ENCODE results near the gene GALNT4.

The GALNT4 gene

GRCh38 chr12:89547101-89547500, 22.5 kb upstream of the GALNT4 start:
- H3K14ac ChIP-seq (ENCODE audit: low read length) = no peak overlapping the region
- no peak overlapping the region for H4K8ac ChIP-seq (ENCODE audit: low read depth, low read length)

GRCh38 chr12:89546151-89546550, 21.6 kb upstream of the GALNT4 start:
- H2AK5ac ChIP-seq (ENCODE audit: low read depth, low read length) = no peak overlapping the region
- DNase-seq (ENCODE audit: low spot score) = no peak
- H3K14ac ChIP-seq (ENCODE audit: low read length) = no peak overlapping the region
- no peaks in the 10 kb centered on the region for H3K9me3 ChIP-seq (replicated peaks in 1 of 2; ENCODE audit: control insufficient read depth in 2 of 2, insufficient read depth in 1 of 2, low read depth in 1 of 2, low read length in 2 of 2)
- H2AFZ ChIP-seq (ENCODE audit: low read length) = no peak overlapping the region
- no peak overlapping the region for H4K91ac ChIP-seq (ENCODE audit: low read depth, low read length, poor library complexity)
- no peaks in the 10 kb centered on the region for H3K27me3 ChIP-seq (ENCODE audit: control insufficient read depth in 3 of 3, insufficient read depth in 3 of 3, low read depth in 1 of 3, low read length in 3 of 3)
- no peak overlapping the region for H3K4me2 ChIP-seq (ENCODE audit: insufficient read depth, low read length, poor library complexity, severe bottlenecking)
- peaks cover 4 to 8% of the 10 kb centered on the region in 2 donors for H3K4me1 ChIP-seq (ENCODE audit: control insufficient read depth in 2 of 2, insufficient read depth in 1 of 2, low read depth in 1 of 2, low read length in 2 of 2)
- H2BK120ac ChIP-seq (ENCODE audit: low read depth, low read length) = no peak overlapping the region
- no peak overlapping the region for H3K18ac ChIP-seq (ENCODE audit: low read length)
- H2BK15ac ChIP-seq (ENCODE audit: low read length) = no peak overlapping the region
- H3K4me3 ChIP-seq (ENCODE audit: low read length in 2 of 2) = no peak overlapping the region
- no CpG with 5 or more reads among the region's 4 CpGs for WGBS, 2 donors (ENCODE audit: extremely low coverage in 2 of 2, insufficient read length in 2 of 2, insufficient replicate concordance in 1 of 2)
- H4K8ac ChIP-seq (ENCODE audit: low read depth, low read length) = no peak overlapping the region
- H3K23ac ChIP-seq (ENCODE audit: low read depth, low read length, poor library complexity) = no peak overlapping the region
- no peak overlapping the region for H3K27ac ChIP-seq (replicated peaks; ENCODE audit: low read length)
- H3K9ac ChIP-seq (ENCODE audit: low read depth, low read length, poor library complexity) = no peak overlapping the region
- no peaks in the 10 kb centered on the region for H3K79me1 ChIP-seq (ENCODE audit: low read depth, low read length)
- H3K4ac ChIP-seq (ENCODE audit: low read length) = no peak overlapping the region
- no peak overlapping the region for H2BK5ac ChIP-seq (ENCODE audit: low read length)
- H3K36me3 ChIP-seq (replicated peaks in 1 of 2; ENCODE audit: control insufficient read depth in 2 of 2, insufficient read depth in 2 of 2, low read length in 2 of 2) = no peaks in the 10 kb centered on the region
- no peak overlapping the region for H2BK12ac ChIP-seq (ENCODE audit: low read length)

More at GRCh38 chr12:89547101-89547500, 22.5 kb upstream of the GALNT4 start:
- H2BK5ac ChIP-seq (ENCODE audit: low read length) = no peak overlapping the region
- H3K18ac ChIP-seq (ENCODE audit: low read length) = no peak overlapping the region
- DNase-seq (ENCODE audit: low spot score) = no peak
- no peaks in the 10 kb centered on the region for H3K36me3 ChIP-seq (replicated peaks in 1 of 2; ENCODE audit: control insufficient read depth in 2 of 2, insufficient read depth in 2 of 2, low read length in 2 of 2)
- no peak overlapping the region for H3K4me2 ChIP-seq (ENCODE audit: insufficient read depth, low read length, poor library complexity, severe bottlenecking)
- H3K4ac ChIP-seq (ENCODE audit: low read length) = no peak overlapping the region
- H2AK5ac ChIP-seq (ENCODE audit: low read depth, low read length) = no peak overlapping the region
- WGBS, 2 donors (ENCODE audit: extremely low coverage in 2 of 2, insufficient read length in 2 of 2, insufficient replicate concordance in 1 of 2) = no CpG with 5 or more reads among the region's 4 CpGs
- no peaks in the 10 kb centered on the region for H3K27me3 ChIP-seq (ENCODE audit: control insufficient read depth in 3 of 3, insufficient read depth in 3 of 3, low read depth in 1 of 3, low read length in 3 of 3)
- H2BK15ac ChIP-seq (ENCODE audit: low read length) = no peak overlapping the region
- H3K9me3 ChIP-seq (replicated peaks in 1 of 2; ENCODE audit: control insufficient read depth in 2 of 2, insufficient read depth in 1 of 2, low read depth in 1 of 2, low read length in 2 of 2) = no peaks in the 10 kb centered on the region
- no peak overlapping the region for H2BK120ac ChIP-seq (ENCODE audit: low read depth, low read length)
- H2AFZ ChIP-seq (ENCODE audit: low read length) = no peak overlapping the region
- no peak overlapping the region for H3K9ac ChIP-seq (ENCODE audit: low read depth, low read length, poor library complexity)
- no peaks in the 10 kb centered on the region for H3K79me1 ChIP-seq (ENCODE audit: low read depth, low read length)
- no peak overlapping the region for H3K23ac ChIP-seq (ENCODE audit: low read depth, low read length, poor library complexity)
- H3K27ac ChIP-seq (replicated peaks; ENCODE audit: low read length) = no peak overlapping the region
- H3K4me3 ChIP-seq (ENCODE audit: low read length in 2 of 2) = no peak overlapping the region
- H4K91ac ChIP-seq (ENCODE audit: low read depth, low read length, poor library complexity) = no peak overlapping the region
- H2BK12ac ChIP-seq (ENCODE audit: low read length) = no peak overlapping the region
- H3K4me1 ChIP-seq (ENCODE audit: control insufficient read depth in 2 of 2, insufficient read depth in 1 of 2, low read depth in 1 of 2, low read length in 2 of 2) = peaks cover 4 to 8% of the 10 kb centered on the region in 2 donors

GRCh38 chr12:89544681-89545184, 20.1 kb upstream of the GALNT4 start:
- WGBS, 2 donors (ENCODE audit: extremely low coverage in 2 of 2, insufficient read length in 2 of 2, insufficient replicate concordance in 1 of 2) = no CpG with 5 or more reads among the region's 6 CpGs

GRCh38 chr12:89544022-89544421, 19.4 kb upstream of the GALNT4 start:
- no peak overlapping the region for H2BK5ac ChIP-seq (ENCODE audit: low read length)
- H4K91ac ChIP-seq (ENCODE audit: low read depth, low read length, poor library complexity) = no peak overlapping the region
- H3K27me3 ChIP-seq (ENCODE audit: control insufficient read depth in 3 of 3, insufficient read depth in 3 of 3, low read depth in 1 of 3, low read length in 3 of 3) = no peaks in the 10 kb centered on the region
- DNase-seq (ENCODE audit: low spot score) = no peak
- H4K8ac ChIP-seq (ENCODE audit: low read depth, low read length) = no peak overlapping the region
- no peak overlapping the region for H2BK12ac ChIP-seq (ENCODE audit: low read length)
- H3K18ac ChIP-seq (ENCODE audit: low read length) = no peak overlapping the region
- H3K9me3 ChIP-seq (replicated peaks in 1 of 2; ENCODE audit: control insufficient read depth in 2 of 2, insufficient read depth in 1 of 2, low read depth in 1 of 2, low read length in 2 of 2) = no peaks in the 10 kb centered on the region
- no peaks in the 10 kb centered on the region for H3K79me1 ChIP-seq (ENCODE audit: low read depth, low read length)
- no peak overlapping the region for H3K27ac ChIP-seq (replicated peaks; ENCODE audit: low read length)
- no peaks in the 10 kb centered on the region for H3K36me3 ChIP-seq (replicated peaks in 1 of 2; ENCODE audit: control insufficient read depth in 2 of 2, insufficient read depth in 2 of 2, low read length in 2 of 2)
- H3K4me2 ChIP-seq (ENCODE audit: insufficient read depth, low read length, poor library complexity, severe bottlenecking) = no peak overlapping the region
- no peak overlapping the region for H3K4me3 ChIP-seq (ENCODE audit: low read length in 2 of 2)
- WGBS, 2 donors (ENCODE audit: extremely low coverage in 2 of 2, insufficient read length in 2 of 2, insufficient replicate concordance in 1 of 2) = no CpG with 5 or more reads among the region's 1 CpG
- H2AFZ ChIP-seq (ENCODE audit: low read length) = no peak overlapping the region
- no peak overlapping the region for H3K14ac ChIP-seq (ENCODE audit: low read length)
- H2BK15ac ChIP-seq (ENCODE audit: low read length) = no peak overlapping the region
- no peak overlapping the region for H3K4ac ChIP-seq (ENCODE audit: low read length)
- no peak overlapping the region for H2AK5ac ChIP-seq (ENCODE audit: low read depth, low read length)
- H3K9ac ChIP-seq (ENCODE audit: low read depth, low read length, poor library complexity) = no peak overlapping the region
- H2BK120ac ChIP-seq (ENCODE audit: low read depth, low read length) = no peak overlapping the region
- no peak overlapping the region for H3K23ac ChIP-seq (ENCODE audit: low read depth, low read length, poor library complexity)
- peaks cover 4 to 8% of the 10 kb centered on the region in 2 donors for H3K4me1 ChIP-seq (ENCODE audit: control insufficient read depth in 2 of 2, insufficient read depth in 1 of 2, low read depth in 1 of 2, low read length in 2 of 2)

More at GRCh38 chr12:89544681-89545184, 20.1 kb upstream of the GALNT4 start:
- no peak overlapping the region for H3K14ac ChIP-seq (ENCODE audit: low read length)
- H4K8ac ChIP-seq (ENCODE audit: low read depth, low read length) = no peak overlapping the region
- H3K27me3 ChIP-seq (ENCODE audit: control insufficient read depth in 3 of 3, insufficient read depth in 3 of 3, low read depth in 1 of 3, low read length in 3 of 3) = no peaks in the 10 kb centered on the region
- peaks cover 4 to 8% of the 10 kb centered on the region in 2 donors for H3K4me1 ChIP-seq (ENCODE audit: control insufficient read depth in 2 of 2, insufficient read depth in 1 of 2, low read depth in 1 of 2, low read length in 2 of 2)
- no peak overlapping the region for H4K91ac ChIP-seq (ENCODE audit: low read depth, low read length, poor library complexity)
- no peaks in the 10 kb centered on the region for H3K36me3 ChIP-seq (replicated peaks in 1 of 2; ENCODE audit: control insufficient read depth in 2 of 2, insufficient read depth in 2 of 2, low read length in 2 of 2)
- no peak overlapping the region for H2BK120ac ChIP-seq (ENCODE audit: low read depth, low read length)
- H3K4ac ChIP-seq (ENCODE audit: low read length) = no peak overlapping the region
- no peak overlapping the region for H2BK15ac ChIP-seq (ENCODE audit: low read length)
- no peak overlapping the region for H2BK12ac ChIP-seq (ENCODE audit: low read length)
- H2AK5ac ChIP-seq (ENCODE audit: low read depth, low read length) = no peak overlapping the region
- peak overlapping the region; percentile 67 for H2AFZ ChIP-seq (ENCODE audit: low read length)
- peak; percentile 60 for DNase-seq (ENCODE audit: low spot score)
- H3K9me3 ChIP-seq (replicated peaks in 1 of 2; ENCODE audit: control insufficient read depth in 2 of 2, insufficient read depth in 1 of 2, low read depth in 1 of 2, low read length in 2 of 2) = no peaks in the 10 kb centered on the region
- no peak overlapping the region for H3K23ac ChIP-seq (ENCODE audit: low read depth, low read length, poor library complexity)
- no peak overlapping the region for H3K18ac ChIP-seq (ENCODE audit: low read length)
- no peaks in the 10 kb centered on the region for H3K79me1 ChIP-seq (ENCODE audit: low read depth, low read length)
- H3K4me2 ChIP-seq (ENCODE audit: insufficient read depth, low read length, poor library complexity, severe bottlenecking) = no peak overlapping the region
- no peak overlapping the region for H2BK5ac ChIP-seq (ENCODE audit: low read length)
- H3K27ac ChIP-seq (replicated peaks; ENCODE audit: low read length) = peak overlapping the region; percentile 9
- H3K9ac ChIP-seq (ENCODE audit: low read depth, low read length, poor library complexity) = no peak overlapping the region
- no peak overlapping the region for H3K4me3 ChIP-seq (ENCODE audit: low read length in 2 of 2)

Measured in neuronal stem cell (in vitro differentiated cells).